Measurements from ENCODE around the gene TRIM39. TPM values are rescaled to one million over a fixed set of nuclear protein-coding genes. Genes with fewer than 3 reads are reported as not detected.

TRIM39 gene
- total and polyA plus RNA-seq, 4 donors = 2.7 to 11.0 (median 4.4) TPM

- DNase-seq (ENCODE audit: low spot score) = no peak
- 99% methylated on average over 3 of the region's 3 CpGs for WGBS
- Histone ChIP-seq H3K9me3 (ENCODE audit: control insufficient read depth in 4 of 4, low read length in 3 of 4) (no peaks in the 10 kb centered on the region), H3K9ac (ENCODE audit: low read depth in 1 of 2, low read length in 2 of 2) (no peak overlapping the region), H3K27me3 (ENCODE audit: control insufficient read depth in 4 of 4, insufficient read depth in 4 of 4, low read length in 3 of 4) (no peaks in the 10 kb centered on the region), H3K4me1 (ENCODE audit: control insufficient read depth in 4 of 4, insufficient read depth in 4 of 4, low read length in 3 of 4) (peaks cover 0 to 11% (median 4%) of the 10 kb centered on the region in 4 donors), H3K27ac (ENCODE audit: low read depth in 1 of 2, low read length in 2 of 2) (no peak overlapping the region), H3K4me3 (ENCODE audit: low read depth in 1 of 3, low read length in 3 of 3) (no peak overlapping the region), H3K36me3 (ENCODE audit: control insufficient read depth in 4 of 4, insufficient read depth in 3 of 4, low read depth in 1 of 4, low read length in 3 of 4) (peaks cover 1 to 29% (median 26%) of the 10 kb centered on the region in 4 donors)
- TF ChIP-seq RAD21 (IDR thresholded peaks at IDR 0.05) (no peak), FOXA2 (IDR thresholded peaks at IDR 0.05) (no peak), RXRA (IDR thresholded peaks at IDR 0.05) (no peak), ATF3 (IDR thresholded peaks at IDR 0.05) (no peak), ZBTB33 (IDR thresholded peaks at IDR 0.05) (no peak), NR2F2 (IDR thresholded peaks at IDR 0.05) (no peak), TAF1 (conservative IDR thresholded peaks at IDR 0.05) (no peak), EGR1 (IDR thresholded peaks at IDR 0.05; ENCODE audit: low read depth in 2 of 2) (no peak), YY1 (IDR thresholded peaks at IDR 0.05) (no peak), FOXA1 (IDR thresholded peaks at IDR 0.05) (no peak), MAX (IDR thresholded peaks at IDR 0.05) (no peak), REST (IDR thresholded peaks at IDR 0.05) (no peak), HNF4G (IDR thresholded peaks at IDR 0.05) (no peak), JUND (IDR thresholded peaks at IDR 0.05) (no peak)
These were observed 14.5 kb downstream of the TRIM39 start for GRCh38 chr6:30341218-30341617.

- peaks cover 0 to 27% (median 25%) of the 10 kb centered on the region in 4 donors for H3K36me3 ChIP-seq (ENCODE audit: control insufficient read depth in 4 of 4, insufficient read depth in 3 of 4, low read depth in 1 of 4, low read length in 3 of 4)
- DNase-seq (ENCODE audit: low spot score) = no peak
- H3K27me3 ChIP-seq (ENCODE audit: control insufficient read depth in 4 of 4, insufficient read depth in 4 of 4, low read length in 3 of 4) = no peaks in the 10 kb centered on the region
- no peaks in the 10 kb centered on the region for H3K9me3 ChIP-seq (ENCODE audit: control insufficient read depth in 4 of 4, low read length in 3 of 4)
- peaks cover 0 to 11% (median 4%) of the 10 kb centered on the region in 4 donors for H3K4me1 ChIP-seq (ENCODE audit: control insufficient read depth in 4 of 4, insufficient read depth in 4 of 4, low read length in 3 of 4)
- WGBS = 98% methylated on average over 16 of the region's 16 CpGs
- H3K4me3 ChIP-seq (ENCODE audit: low read depth in 1 of 3, low read length in 3 of 3) = no peak overlapping the region
- H3K27ac ChIP-seq (ENCODE audit: low read depth in 1 of 2, low read length in 2 of 2) = no peak overlapping the region
- H3K9ac ChIP-seq (ENCODE audit: low read depth in 1 of 2, low read length in 2 of 2) = no peak overlapping the region
- TF ChIP-seq RXRA (IDR thresholded peaks at IDR 0.05) (no peak), REST (IDR thresholded peaks at IDR 0.05) (no peak), GABPA (IDR thresholded peaks at IDR 0.05 in 1 of 2, conservative IDR thresholded peaks at IDR 0.05 in 1 of 2) (no peak), FOXA1 (IDR thresholded peaks at IDR 0.05) (no peak), JUND (IDR thresholded peaks at IDR 0.05) (no peak), EGR1 (IDR thresholded peaks at IDR 0.05; ENCODE audit: low read depth in 2 of 2) (no peak), CTCF (IDR thresholded peaks at IDR 0.05; ENCODE audit: low read depth, low read length, missing input control) (no peak), FOXA2 (IDR thresholded peaks at IDR 0.05) (no peak), HNF4A (conservative IDR thresholded peaks at IDR 0.05) (no peak), ATF3 (IDR thresholded peaks at IDR 0.05) (no peak), ZBTB33 (IDR thresholded peaks at IDR 0.05) (no peak), HNF4G (IDR thresholded peaks at IDR 0.05) (no peak), SP1 (IDR thresholded peaks at IDR 0.05) (no peak), TAF1 (conservative IDR thresholded peaks at IDR 0.05) (no peak)
These were observed 15.0 kb downstream of the TRIM39 start for GRCh38 chr6:30341728-30342127.

Measured in liver (tissue), 9 donors.